Liver (tissue), 9 donors: Measurements from ENCODE around the gene LLGL2. TPM values are rescaled to one million over a fixed set of nuclear protein-coding genes. Genes with fewer than 3 reads are reported as not detected.

Experiments used
- DNase-seq: peaks from one replicate; pipeline ENCODE4 v3.0.0-alpha.2; 2017; ENCODE audit warnings: low spot score
- H3K27ac ChIP-seq, 2 donors: one replicate each; pipeline ENCODE4 v1.7.0; 2013; ENCODE audit warnings: inconsistent platforms in 2 of 2, low read length in 2 of 2, control low read depth in 1 of 2, low read depth in 1 of 2, mild to moderate bottlenecking in 1 of 2
- H3K27me3 ChIP-seq, 4 donors: one replicate each; pipeline versions ENCODE4 v1.6.1 to v1.7.0; 2013; ENCODE audit warnings: low read length in 3 of 4, inconsistent platforms in 1 of 4, mild to moderate bottlenecking in 1 of 4, moderate library complexity in 1 of 4; ENCODE audit not compliant: control insufficient read depth in 4 of 4, insufficient read depth in 4 of 4
- H3K36me3 ChIP-seq, 4 donors: one replicate each; pipeline versions ENCODE4 v1.6.1 to v1.7.0; 2013; ENCODE audit warnings: low read length in 3 of 4, mild to moderate bottlenecking in 3 of 4, low read depth in 1 of 4, moderate library complexity in 1 of 4; ENCODE audit not compliant: control insufficient read depth in 4 of 4, insufficient read depth in 3 of 4
- H3K4me1 ChIP-seq, 4 donors: one replicate each; pipeline versions ENCODE4 v1.6.1 to v1.7.0; 2013; ENCODE audit warnings: low read length in 3 of 4, mild to moderate bottlenecking in 3 of 4, moderate library complexity in 1 of 4; ENCODE audit not compliant: control insufficient read depth in 4 of 4, insufficient read depth in 4 of 4
- H3K4me3 ChIP-seq, 3 donors: one replicate each; pipeline versions ENCODE4 v1.6.1 to v1.7.0; 2013; ENCODE audit warnings: low read length in 3 of 3, control low read depth in 1 of 3, low read depth in 1 of 3, mild to moderate bottlenecking in 1 of 3
- H3K9ac ChIP-seq, 2 donors: one replicate each; pipeline ENCODE4 v1.7.0; 2013; ENCODE audit warnings: low read length in 2 of 2, mild to moderate bottlenecking in 2 of 2, moderate library complexity in 2 of 2, control low read depth in 1 of 2, low read depth in 1 of 2
- H3K9me3 ChIP-seq, 4 donors: one replicate each; pipeline versions ENCODE4 v1.6.1 to v1.7.0; 2013; ENCODE audit warnings: low read length in 3 of 4; ENCODE audit not compliant: control insufficient read depth in 4 of 4
- ATF3 ChIP-seq: IDR thresholded peaks from 2 replicates; pipeline ENCODE4 v1.6.1; 2016; ENCODE audit warnings: antibody characterized with exemption
- CTCF ChIP-seq: fragments of 150-350 bp; IDR thresholded peaks from 2 replicates; pipeline ENCODE4 v1.5.1; 2017; ENCODE audit warnings: improper control_type of control experiment, low read depth, low read length; ENCODE audit not compliant: missing input control
- EGR1 ChIP-seq, 2 donors: IDR thresholded peaks; 2 replicates each; pipeline ENCODE4 v1.6.1; 2016 to 2018; ENCODE audit warnings: antibody characterized with exemption in 2 of 2, low read depth in 2 of 2
- FOXA1 ChIP-seq: IDR thresholded peaks from 2 replicates; pipeline ENCODE4 v1.6.1; 2016; ENCODE audit warnings: antibody characterized with exemption
- FOXA2 ChIP-seq: IDR thresholded peaks from 2 replicates; pipeline ENCODE4 v1.6.1; 2016; ENCODE audit warnings: antibody characterized with exemption
- GABPA ChIP-seq, 2 donors: IDR thresholded peaks in 1 of 2; conservative IDR thresholded peaks in 1 of 2; 2 replicates each; pipeline ENCODE4 v1.6.1; 2016; ENCODE audit warnings: antibody characterized with exemption in 2 of 2, mild to moderate bottlenecking in 1 of 2, moderate library complexity in 1 of 2
- HNF4A ChIP-seq, 2 donors: conservative IDR thresholded peaks; 2 replicates each; pipeline ENCODE4 v1.6.1; 2016; ENCODE audit warnings: antibody characterized with exemption in 2 of 2, mild to moderate bottlenecking in 2 of 2
- HNF4G ChIP-seq: IDR thresholded peaks from 2 replicates; pipeline ENCODE4 v1.6.1; 2016; ENCODE audit warnings: antibody characterized with exemption
- JUND ChIP-seq, 2 donors: IDR thresholded peaks; 2 replicates each; pipeline ENCODE4 v1.6.1; 2016; ENCODE audit warnings: antibody characterized with exemption in 2 of 2
- MAX ChIP-seq: IDR thresholded peaks from 2 replicates; pipeline ENCODE4 v1.6.1; 2016; ENCODE audit warnings: antibody characterized with exemption
- NR2F2 ChIP-seq: IDR thresholded peaks from 2 replicates; pipeline ENCODE4 v1.6.1; 2016; ENCODE audit warnings: antibody characterized with exemption
- RAD21 ChIP-seq, 2 donors: IDR thresholded peaks; 2 replicates each; pipeline ENCODE4 v1.6.1; 2016; ENCODE audit warnings: antibody characterized with exemption in 2 of 2, mild to moderate bottlenecking in 2 of 2
- REST ChIP-seq: IDR thresholded peaks from 2 replicates; pipeline ENCODE4 v1.6.1; 2016; ENCODE audit warnings: antibody characterized with exemption, mild to moderate bottlenecking
- RXRA ChIP-seq, 2 donors: IDR thresholded peaks; 2 replicates each; pipeline ENCODE4 v1.6.1; 2017 to 2018; ENCODE audit warnings: antibody characterized with exemption in 2 of 2, mild to moderate bottlenecking in 1 of 2
- SP1 ChIP-seq: IDR thresholded peaks from 2 replicates; pipeline ENCODE4 v1.6.1; 2018; ENCODE audit warnings: antibody characterized with exemption, mild to moderate bottlenecking
- TAF1 ChIP-seq: conservative IDR thresholded peaks from 2 replicates; pipeline ENCODE4 v1.6.1; 2016; ENCODE audit warnings: antibody characterized with exemption, mild to moderate bottlenecking
- YY1 ChIP-seq: IDR thresholded peaks from 2 replicates; pipeline ENCODE4 v1.6.1; 2016; ENCODE audit warnings: antibody characterized with exemption, mild to moderate bottlenecking
- ZBTB33 ChIP-seq: IDR thresholded peaks from 2 replicates; pipeline ENCODE4 v1.6.1; 2016; ENCODE audit warnings: antibody characterized with exemption
- WGBS: extraction: QIAGEN DNeasy Blood & Tissue Kit; methylation state at CpG from one replicate; pipeline ENCODE4 v1.1.7; 2013; 5-methylcytosine and 5-hydroxymethylcytosine counted together
- polyA plus RNA-seq, 2 donors: library from polyadenylated mRNA; stranded (reverse) in 1 of 2; unstranded in 1 of 2; fragments of 200-250 nt in 1 of 2; fragments of >200 nt in 1 of 2; fragmentation: Nextera tagmentation in 1 of 2; extraction: Ambion mirVana in 1 of 2; gene quantifications; one replicate each; pipeline versions ENCODE4 v1.2.1 to v1.2.3, GENCODE V29; 2013 to 2015
- total RNA-seq, 2 donors: library from RNA; depleted of rRNA; stranded (reverse); fragments of >200 nt; gene quantifications; one replicate each; pipeline ENCODE4 v1.2.3, GENCODE V29; 2014
- donor health status: healthy.
- donor health status: healthy.
- donor health status: healthy.
- donor health status: healthy.
- donor health status: healthy.

The LLGL2 gene
- total and polyA plus RNA-seq, 4 donors, result 23.2 to 69.6 (median 38.5) TPM

- H3K9ac ChIP-seq, result no peak overlapping the region
- TF ChIP-seq RAD21 (IDR thresholded peaks at IDR 0.05), result no peak
- TF ChIP-seq ZBTB33, result no peak
- no peak for TF ChIP-seq GABPA (IDR thresholded peaks at IDR 0.05 in 1 of 2, conservative IDR thresholded peaks at IDR 0.05 in 1 of 2)
- TF ChIP-seq TAF1, result no peak
- TF ChIP-seq RXRA (IDR thresholded peaks at IDR 0.05), result no peak
- no peak for TF ChIP-seq FOXA1
- no peak for TF ChIP-seq MAX
- no peak for TF ChIP-seq HNF4G
- TF ChIP-seq NR2F2, result no peak
- no peak for TF ChIP-seq HNF4A (conservative IDR thresholded peaks at IDR 0.05)
- TF ChIP-seq CTCF, result no peak
- TF ChIP-seq FOXA2, result no peak
- no peak for TF ChIP-seq REST
- no peak for TF ChIP-seq SP1
- TF ChIP-seq YY1, result no peak
- no peak for TF ChIP-seq JUND (IDR thresholded peaks at IDR 0.05)
- no peak for TF ChIP-seq ATF3
- no peak for TF ChIP-seq EGR1 (IDR thresholded peaks at IDR 0.05; ENCODE audit: low read depth in 2 of 2)
- no peak overlapping the region for H3K4me3 ChIP-seq
- no peaks in the 10 kb centered on the region for H3K4me1 ChIP-seq
- H3K27ac ChIP-seq, result no peak overlapping the region
- no peaks in the 10 kb centered on the region for H3K9me3 ChIP-seq
- 91% methylated on average over 6 of the region's 6 CpGs for WGBS
- peaks cover 0 to 1% (median 0%) of the 10 kb centered on the region in 4 donors for H3K36me3 ChIP-seq
- no peaks in the 10 kb centered on the region for H3K27me3 ChIP-seq
- DNase-seq, result no peak
Measured at GRCh38 chr17:75595920-75596313, 70.4 kb downstream of the LLGL2 start.
